GM12891 (cell line): Measurements from ENCODE around the gene BCAN.

Source experiments
- PAX5 ChIP-seq: IDR thresholded peaks from 2 replicates; pipeline ENCODE4 v1.6.1; 2011; ENCODE audit warnings: low read length, moderate library complexity, mild to moderate bottlenecking; ENCODE audit not compliant: insufficient read depth, severe bottlenecking
- POLR2A ChIP-seq: IDR thresholded peaks from 2 replicates; pipeline ENCODE4 v1.6.1; 2011; ENCODE audit warnings: low read depth, low read length, control low read depth
- POLR2AphosphoS5 ChIP-seq: IDR thresholded peaks from 2 replicates; pipeline ENCODE4 v1.6.1; 2011; ENCODE audit warnings: low read depth, low read length, control low read depth
- POU2F2 ChIP-seq: IDR thresholded peaks from 2 replicates; pipeline ENCODE4 v1.6.1; 2011; ENCODE audit warnings: low read depth, mild to moderate bottlenecking, control low read depth, low read length, moderate library complexity
- SPI1 ChIP-seq: IDR thresholded peaks from 2 replicates; pipeline ENCODE4 v1.6.1; 2011; ENCODE audit warnings: low read depth, low read length, control low read depth
- TAF1 ChIP-seq: IDR thresholded peaks from 2 replicates; pipeline ENCODE4 v1.6.1; 2011; ENCODE audit warnings: low read depth, low read length, control low read depth

DNA sequence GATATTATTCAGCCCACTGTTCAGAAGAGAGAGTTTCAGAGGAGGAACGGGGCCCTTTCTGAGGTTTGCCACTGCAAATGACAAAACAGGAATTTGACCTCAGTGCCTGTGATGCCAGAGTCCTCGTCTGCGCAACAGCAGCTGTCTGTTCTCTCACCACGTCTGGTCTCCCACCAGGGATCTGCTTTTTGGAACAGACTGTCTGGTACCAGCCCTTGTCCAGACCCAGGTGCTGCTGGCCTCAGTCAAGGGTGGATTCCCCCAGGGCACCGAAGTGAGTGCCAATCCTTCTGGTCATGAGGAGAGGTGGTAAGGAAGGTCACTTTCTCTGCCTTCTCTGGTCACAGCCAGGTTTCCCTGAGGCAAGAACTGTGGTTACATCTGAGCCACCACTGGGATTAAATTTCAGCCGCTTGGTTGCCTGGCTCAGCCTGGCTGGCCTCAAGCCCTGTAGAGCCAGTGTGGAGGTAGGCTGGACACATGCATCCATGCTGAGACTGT lies 2.3 kb upstream of the BCAN start:
- TF ChIP-seq POLR2A, result no peak
- TF ChIP-seq SPI1, result no peak
- TF ChIP-seq POLR2AphosphoS5, result no peak
- no peak for TF ChIP-seq TAF1
- TF ChIP-seq POU2F2, result no peak
- TF ChIP-seq PAX5, result no peak
